Neutrophil (primary cell): Measurements from ENCODE around the gene RHOG.

Source experiments
- H3K27ac ChIP-seq: fragments of 200-600 bp; sonication (generic); 2 replicates; pipeline ENCODE4 v1.5.1; 2016; ENCODE audit warnings: mild to moderate bottlenecking, moderate library complexity
- H3K27me3 ChIP-seq: fragments of 200-600 bp; sonication (generic); 2 replicates; pipeline ENCODE4 v1.6.0; 2016; ENCODE audit warnings: mild to moderate bottlenecking
- H3K36me3 ChIP-seq: fragments of 200-600 bp; sonication (generic); 2 replicates; pipeline ENCODE4 v1.5.1; 2017
- H3K4me1 ChIP-seq, 2 experiments: fragments of 200-600 bp in 1 of 2; sonication (generic) in 1 of 2; 1 replicate in 1 of 2; 2 replicates in 1 of 2; pipeline versions ENCODE4 v1.5.1 to v1.6.1; 2013 to 2016; ENCODE audit warnings: low read depth in 1 of 2, low read length in 1 of 2, mild to moderate bottlenecking in 1 of 2, moderate library complexity in 1 of 2; ENCODE audit not compliant: control insufficient read depth in 1 of 2, insufficient read depth in 1 of 2
- H3K4me3 ChIP-seq, 2 experiments: fragments of 200-600 bp in 1 of 2; sonication (generic) in 1 of 2; 1 replicate in 1 of 2; 2 replicates in 1 of 2; pipeline ENCODE4 v1.5.1; 2013 to 2016; ENCODE audit warnings: low read depth in 1 of 2, low read length in 1 of 2, mild to moderate bottlenecking in 1 of 2, moderate library complexity in 1 of 2
- H3K9me3 ChIP-seq: fragments of 200-600 bp; sonication (generic); 2 replicates; pipeline ENCODE4 v1.5.1; 2016
- CTCF ChIP-seq: fragments of 200-600 bp; sonication (generic); IDR thresholded peaks from 2 replicates; pipeline ENCODE4 v1.5.1; 2016; ENCODE audit warnings: antibody characterized with exemption

Gene RHOG

GRCh38 chr11:3836903-3837302 is 3.9 kb downstream of the RHOG start:
- H3K9me3 ChIP-seq, result no peaks in the 10 kb centered on the region
- peaks cover 18% of the 10 kb centered on the region for H3K36me3 ChIP-seq
- no peaks in the 10 kb centered on the region for H3K27me3 ChIP-seq
- no peak for TF ChIP-seq CTCF
- H3K27ac ChIP-seq, result peak overlapping the region; percentile 98
- H3K4me1 ChIP-seq, result peaks cover 66 to 74% of the 10 kb centered on the region in 2 experiments
- H3K4me3 ChIP-seq, result peak overlapping the region; percentile 93 to 99

- Histone ChIP-seq H3K9me3 (no peaks in the 10 kb centered on the region), H3K27me3 (no peaks in the 10 kb centered on the region), H3K4me3 (peak overlapping the region; percentile 93 to 99), H3K4me1 (peaks cover 71 to 83% of the 10 kb centered on the region in 2 experiments), H3K36me3 (peaks cover 29% of the 10 kb centered on the region), H3K27ac (peak overlapping the region; percentile 98)
- no peak for TF ChIP-seq CTCF
Observed at GRCh38 chr11:3835751-3836150, 5.0 kb downstream of the RHOG start.

GRCh38 chr11:3834664-3835461 is 5.9 kb downstream of the RHOG start:
- TF ChIP-seq CTCF, result peak; percentile 37
- peaks cover 80 to 92% of the 10 kb centered on the region in 2 experiments for H3K4me1 ChIP-seq
- H3K4me3 ChIP-seq, result peak overlapping the region; percentile 93 to 99
- peak overlapping the region; percentile 98 for H3K27ac ChIP-seq
- peaks cover 38% of the 10 kb centered on the region for H3K36me3 ChIP-seq
- no peaks in the 10 kb centered on the region for H3K9me3 ChIP-seq
- H3K27me3 ChIP-seq, result no peaks in the 10 kb centered on the region

- Histone ChIP-seq H3K36me3 (peaks cover 43% of the 10 kb centered on the region), H3K27ac (peak overlapping the region; percentile 98), H3K9me3 (no peaks in the 10 kb centered on the region), H3K27me3 (no peaks in the 10 kb centered on the region), H3K4me3 (peak overlapping the region; percentile 93 to 99), H3K4me1 (peaks cover 85 to 97% of the 10 kb centered on the region in 2 experiments)
- TF ChIP-seq CTCF, result no peak
Observed at GRCh38 chr11:3834349-3834663, 6.5 kb downstream of the RHOG start.

- H3K4me1 ChIP-seq, result peaks cover 91 to 96% of the 10 kb centered on the region in 2 experiments
- peak overlapping the region; percentile 98 for H3K27ac ChIP-seq
- peak overlapping the region; percentile 93 to 99 for H3K4me3 ChIP-seq
- TF ChIP-seq CTCF, result no peak
- H3K9me3 ChIP-seq, result no peaks in the 10 kb centered on the region
- no peaks in the 10 kb centered on the region for H3K27me3 ChIP-seq
- H3K36me3 ChIP-seq, result peaks cover 50% of the 10 kb centered on the region
Observed at GRCh38 chr11:3833449-3833848, 7.3 kb downstream of the RHOG start.
